ENCODE data around the gene TMED10.
"Not testable (repeated sequence)": the region's sequence is repeated elsewhere in the genome, so short reads cannot be mapped to it uniquely, and the experiment has no call there.

TMED10 gene

GRCh38 chr14:75156111-75156510 is 20.3 kb downstream of the TMED10 start:
- no peak for DNase-seq

GRCh38 chr14:75155169-75155568 is 21.2 kb downstream of the TMED10 start:
- no peak for DNase-seq

GRCh38 chr14:75153295-75153694 is 23.1 kb downstream of the TMED10 start:
- no peak for DNase-seq

- DNase-seq: no peak
Observed at GRCh38 chr14:75151851-75152250, 24.6 kb downstream of the TMED10 start.

GRCh38 chr14:75150637-75151036 is 25.8 kb downstream of the TMED10 start:
- not testable (repeated sequence) for DNase-seq

- DNase-seq: no peak
Observed at GRCh38 chr14:75150150-75150549, 26.3 kb downstream of the TMED10 start.

GRCh38 chr14:75147423-75148071 is 28.9 kb downstream of the TMED10 start:
- DNase-seq: peak; percentile 27 to 65

GRCh38 chr14:75144944-75145343 is 31.5 kb downstream of the TMED10 start:
- DNase-seq: peak; percentile 23 to 63

- DNase-seq: no peak
Observed at GRCh38 chr14:75143761-75144527, 32.5 kb downstream of the TMED10 start.

GRCh38 chr14:75142494-75142893 is 33.9 kb downstream of the TMED10 start:
- DNase-seq: no peak

- DNase-seq: peak; percentile 48 to 59
Observed at GRCh38 chr14:75141967-75142366, 34.4 kb downstream of the TMED10 start.

- peak; percentile 24 to 41 for DNase-seq
Observed at GRCh38 chr14:75141062-75141461, 35.4 kb downstream of the TMED10 start.

- no peak for DNase-seq
Observed at GRCh38 chr14:75140620-75141019, 35.8 kb downstream of the TMED10 start.

GRCh38 chr14:75139185-75139584 is 37.2 kb downstream of the TMED10 start:
- DNase-seq: no peak

GRCh38 chr14:75138492-75138891 is 37.9 kb downstream of the TMED10 start:
- DNase-seq: no peak

- DNase-seq: no peak
Observed at GRCh38 chr14:75134644-75135043, 41.8 kb downstream of the TMED10 start.

GRCh38 chr14:75133597-75133996 is 42.8 kb downstream of the TMED10 start:
- no peak for DNase-seq

- peak; percentile 57 to 84 for DNase-seq
Observed at GRCh38 chr14:75132382-75133086, 43.9 kb downstream of the TMED10 start.

- no peak for DNase-seq
Observed at GRCh38 chr14:75128596-75128990, 47.8 kb downstream of the TMED10 start.

GRCh38 chr14:75127903-75128595 is 48.4 kb downstream of the TMED10 start:
- no peak for DNase-seq

- peak in 1 of 2 donors; percentile 29 for DNase-seq
Observed at GRCh38 chr14:75127474-75127820, 49.0 kb downstream of the TMED10 start.

GRCh38 chr14:75126679-75127473 is 49.5 kb downstream of the TMED10 start, which contains the start of gene NEK9:
NEK9 (minus strand) TSS chr14:75127048; CDS start chr14:75126921, 127 bp downstream.
- peak; percentile 89 to 90 for DNase-seq

Measured in CD4-positive, alpha-beta T cell treated with Interleukin-1 beta for 1 hour (primary cell).